Fibroblast of lung (primary cell): Measurements from ENCODE around the gene TENT5C. TPM values are rescaled to one million over a fixed set of nuclear protein-coding genes. Genes with fewer than 3 reads are reported as not detected.

Source experiments
- DNase-seq, 2 donors: peaks; one replicate each; pipeline versions ENCODE4 v3.0.0 to v3.0.0-alpha.2; 2010; ENCODE audit warnings: low read depth in 2 of 2
- H2AFZ ChIP-seq: 2 replicates; pipeline ENCODE4 v1.5.1; 2012; ENCODE audit warnings: low read length, control low read depth, inconsistent platforms
- H3K27ac ChIP-seq: 2 replicates; pipeline ENCODE4 v1.5.1; 2011; ENCODE audit warnings: low read length, control low read depth; ENCODE audit not compliant: insufficient read depth
- H3K27me3 ChIP-seq: 2 replicates; pipeline ENCODE4 v1.5.1; 2011; ENCODE audit warnings: mild to moderate bottlenecking, low read length; ENCODE audit not compliant: control insufficient read depth, insufficient read depth
- H3K36me3 ChIP-seq: 2 replicates; pipeline ENCODE4 v1.5.1; 2011; ENCODE audit warnings: low read length; ENCODE audit not compliant: control insufficient read depth, insufficient read depth
- H3K4me1 ChIP-seq: 2 replicates; pipeline ENCODE4 v1.5.1; 2011; ENCODE audit warnings: low read length; ENCODE audit not compliant: control insufficient read depth, insufficient read depth; ENCODE audit errors: extremely low read depth
- H3K4me2 ChIP-seq: 2 replicates; pipeline ENCODE4 v1.5.1; 2011; ENCODE audit warnings: low read length, control low read depth; ENCODE audit not compliant: insufficient read depth; ENCODE audit errors: extremely low read depth
- H3K4me3 ChIP-seq, 4 experiments: fragments of 200-600 bp in 1 of 4; sonication (generic) in 1 of 4; replicated peaks in 1 of 4; 2 replicates each; pipeline ENCODE4 v1.5.1; 2011 to 2016; ENCODE audit warnings: low read length in 4 of 4, low read depth in 3 of 4, mild to moderate bottlenecking in 3 of 4, control low read depth in 2 of 4, inconsistent platforms in 1 of 4, mixed read lengths in 1 of 4; ENCODE audit not compliant: insufficient read depth in 1 of 4; ENCODE audit errors: control extremely low read depth in 1 of 4
- H3K79me2 ChIP-seq: 2 replicates; pipeline ENCODE4 v1.5.1; 2012; ENCODE audit warnings: mild to moderate bottlenecking, low read length, inconsistent platforms; ENCODE audit not compliant: control insufficient read depth, insufficient read depth
- H3K9ac ChIP-seq: 2 replicates; pipeline ENCODE4 v1.5.1; 2011; ENCODE audit warnings: mild to moderate bottlenecking, low read length, control low read depth; ENCODE audit not compliant: insufficient read depth
- H3K9me3 ChIP-seq: 2 replicates; pipeline ENCODE4 v1.5.1; 2012; ENCODE audit warnings: low read depth, low read length; ENCODE audit not compliant: control insufficient read depth, insufficient read depth
- H4K20me1 ChIP-seq: 2 replicates; pipeline ENCODE4 v1.5.1; 2011; ENCODE audit warnings: low read length; ENCODE audit not compliant: control insufficient read depth, insufficient read depth; ENCODE audit errors: extremely low read depth
- EZH2 ChIP-seq: IDR thresholded peaks from 2 replicates; pipeline ENCODE4 v1.5.1; 2012; ENCODE audit warnings: low read length, control low read depth, mild to moderate bottlenecking; ENCODE audit errors: missing control alignments
- polyA plus RNA-seq, 2 donors: library from polyadenylated mRNA; depleted of rRNA in 1 of 2; stranded (reverse) in 1 of 2; unstranded in 1 of 2; fragments of >200 nt; gene quantifications; 2 replicates each; pipeline ENCODE4 v1.2.1, GENCODE V29; 2011 to 2012; ENCODE audit warnings: missing spikeins in 1 of 2
- total RNA-seq: library from RNA; depleted of rRNA; stranded (reverse); fragments of >200 nt; gene quantifications from 2 replicates; pipeline ENCODE4 v1.2.1, GENCODE V29; 2014
- TF ChIP-seq, protein P1 (sequence below), 2 donors: IDR thresholded peaks in 1 of 2; conservative IDR thresholded peaks in 1 of 2; 1 replicate in 1 of 2; 2 replicates in 1 of 2; pipeline ENCODE4 v1.5.1; 2011 to 2012; ENCODE audit warnings: low read length in 2 of 2, control low read depth in 1 of 2, inconsistent platforms in 1 of 2, low read depth in 1 of 2, mild to moderate bottlenecking in 1 of 2

TENT5C gene
- total and polyA plus RNA-seq, 2 donors (not counting 1 experiment from before 2014, with no cell fraction given): 4.2 to 8.1 TPM

DNA sequence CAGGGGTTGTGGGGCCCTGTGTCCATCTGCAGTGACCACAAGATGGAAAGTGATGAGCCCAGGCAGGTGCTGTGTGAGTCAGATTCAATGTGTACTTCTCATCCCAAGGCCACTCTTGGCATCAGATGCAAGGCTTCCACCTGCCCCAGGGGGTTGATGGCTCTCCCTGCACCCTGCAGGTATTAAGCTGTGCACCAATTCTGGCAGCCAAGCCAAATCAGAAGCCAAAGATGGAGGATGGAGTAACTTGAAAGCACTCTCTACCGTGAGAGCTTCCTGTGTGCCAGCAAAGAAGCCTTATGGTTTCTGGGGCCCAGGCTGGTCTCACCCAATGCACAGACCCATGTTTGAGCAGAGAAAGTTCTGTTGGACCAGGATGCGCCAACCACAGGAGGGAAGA, 44.3 kb upstream of the TENT5C start:
- TF ChIP-seq, protein P1, sequence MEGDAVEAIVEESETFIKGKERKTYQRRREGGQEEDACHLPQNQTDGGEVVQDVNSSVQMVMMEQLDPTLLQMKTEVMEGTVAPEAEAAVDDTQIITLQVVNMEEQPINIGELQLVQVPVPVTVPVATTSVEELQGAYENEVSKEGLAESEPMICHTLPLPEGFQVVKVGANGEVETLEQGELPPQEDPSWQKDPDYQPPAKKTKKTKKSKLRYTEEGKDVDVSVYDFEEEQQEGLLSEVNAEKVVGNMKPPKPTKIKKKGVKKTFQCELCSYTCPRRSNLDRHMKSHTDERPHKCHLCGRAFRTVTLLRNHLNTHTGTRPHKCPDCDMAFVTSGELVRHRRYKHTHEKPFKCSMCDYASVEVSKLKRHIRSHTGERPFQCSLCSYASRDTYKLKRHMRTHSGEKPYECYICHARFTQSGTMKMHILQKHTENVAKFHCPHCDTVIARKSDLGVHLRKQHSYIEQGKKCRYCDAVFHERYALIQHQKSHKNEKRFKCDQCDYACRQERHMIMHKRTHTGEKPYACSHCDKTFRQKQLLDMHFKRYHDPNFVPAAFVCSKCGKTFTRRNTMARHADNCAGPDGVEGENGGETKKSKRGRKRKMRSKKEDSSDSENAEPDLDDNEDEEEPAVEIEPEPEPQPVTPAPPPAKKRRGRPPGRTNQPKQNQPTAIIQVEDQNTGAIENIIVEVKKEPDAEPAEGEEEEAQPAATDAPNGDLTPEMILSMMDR (conservative IDR thresholded peaks at IDR 0.05 in 1 of 2, IDR thresholded peaks at IDR 0.05 in 1 of 2; ENCODE audit: low read depth in 1 of 2, low read length in 2 of 2): no peak
- Histone ChIP-seq H4K20me1 (no peaks in the 10 kb centered on the region), H3K4me1 (no peaks in the 10 kb centered on the region), H3K27ac (no peak overlapping the region), H2AFZ (no peak overlapping the region), H3K79me2 (no peaks in the 10 kb centered on the region), H3K9ac (no peak overlapping the region), H3K4me3 (no peak overlapping the region), H3K27me3 (peaks cover 22% of the 10 kb centered on the region), H3K4me2 (no peak overlapping the region), H3K9me3 (no peaks in the 10 kb centered on the region), H3K36me3 (no peaks in the 10 kb centered on the region)
- DNase-seq: no peak

GRCh38 chr1:117562581-117563491, 43.0 kb upstream of the TENT5C start:
- H3K4me3 ChIP-seq: no peak overlapping the region
- TF ChIP-seq, protein P1 (conservative IDR thresholded peaks at IDR 0.05 in 1 of 2, IDR thresholded peaks at IDR 0.05 in 1 of 2; ENCODE audit: low read depth in 1 of 2, low read length in 2 of 2): no peak
- no peak for TF ChIP-seq EZH2
- no peak overlapping the region for H3K9ac ChIP-seq

GRCh38 chr1:117563492-117563875, 42.4 kb upstream of the TENT5C start:
- Histone ChIP-seq H4K20me1 (no peaks in the 10 kb centered on the region), H3K36me3 (no peaks in the 10 kb centered on the region), H3K4me3 (no peak overlapping the region), H3K9ac (no peak overlapping the region), H3K4me2 (no peak overlapping the region), H3K9me3 (no peaks in the 10 kb centered on the region), H3K79me2 (no peaks in the 10 kb centered on the region), H3K4me1 (no peaks in the 10 kb centered on the region), H3K27ac (no peak overlapping the region), H2AFZ (no peak overlapping the region), H3K27me3 (peaks cover 19% of the 10 kb centered on the region)
- DNase-seq: no peak
- no peak for TF ChIP-seq EZH2
- TF ChIP-seq, protein P1 (conservative IDR thresholded peaks at IDR 0.05 in 1 of 2, IDR thresholded peaks at IDR 0.05 in 1 of 2; ENCODE audit: low read depth in 1 of 2, low read length in 2 of 2): no peak

More at GRCh38 chr1:117562581-117563491, 43.0 kb upstream of the TENT5C start:
- H3K9me3 ChIP-seq: no peaks in the 10 kb centered on the region
- no peak for DNase-seq
- H3K4me2 ChIP-seq: no peak overlapping the region
- H3K36me3 ChIP-seq: no peaks in the 10 kb centered on the region
- H2AFZ ChIP-seq: no peak overlapping the region
- no peaks in the 10 kb centered on the region for H3K79me2 ChIP-seq
- H3K4me1 ChIP-seq: no peaks in the 10 kb centered on the region
- peaks cover 19% of the 10 kb centered on the region for H3K27me3 ChIP-seq
- H4K20me1 ChIP-seq: no peaks in the 10 kb centered on the region
- H3K27ac ChIP-seq: no peak overlapping the region
